Suprapubic skin (tissue), 4 donors: ENCODE data around the gene ULBP2. TPM values are rescaled to one million over a fixed set of nuclear protein-coding genes. Genes with fewer than 3 reads are reported as not detected.
"Not testable (repeated sequence)": the region's sequence is repeated elsewhere in the genome, so short reads cannot be mapped to it uniquely, and the experiment has no call there.

ENCODE experiments used
- DNase-seq, 2 donors: peaks; one replicate each; pipeline ENCODE4 v3.0.0-alpha.2; 2019; ENCODE audit warnings: low spot score in 2 of 2
- H3K27ac ChIP-seq: fragments of 200-600 bp; sonication (generic); one replicate; pipeline ENCODE4 v1.5.1; 2019
- H3K27me3 ChIP-seq: fragments of 200-600 bp; sonication (generic); one replicate; pipeline ENCODE4 v1.5.1; 2019
- H3K36me3 ChIP-seq: fragments of 200-600 bp; sonication (generic); one replicate; pipeline ENCODE4 v1.5.1; 2019
- H3K4me1 ChIP-seq: fragments of 200-600 bp; sonication (generic); one replicate; pipeline ENCODE4 v1.5.1; 2019
- H3K4me3 ChIP-seq: fragments of 200-600 bp; sonication (generic); one replicate; pipeline ENCODE4 v1.5.1; 2019; ENCODE audit warnings: mild to moderate bottlenecking
- H3K9me3 ChIP-seq: fragments of 200-600 bp; sonication (generic); one replicate; pipeline ENCODE4 v1.5.1; 2019
- EP300 ChIP-seq: sonication (generic); formaldehyde crosslinking; IDR thresholded peaks from one replicate; pipeline ENCODE4 v1.6.1; 2017; ENCODE audit warnings: antibody characterized with exemption
- POLR2A ChIP-seq, 2 donors: fragments of 450-650 bp; IDR thresholded peaks; one replicate each; pipeline ENCODE4 v1.6.1; 2017; ENCODE audit warnings: antibody characterized with exemption in 2 of 2, mild to moderate bottlenecking in 2 of 2, moderate library complexity in 2 of 2
- POLR2AphosphoS5 ChIP-seq, 3 donors: sonication (generic); formaldehyde crosslinking; IDR thresholded peaks; one replicate each; pipeline ENCODE4 v1.6.1; 2017; ENCODE audit warnings: antibody characterized with exemption in 3 of 3
- WGBS: methylation state at CpG from one replicate; pipeline ENCODE4 v1.1.5; 2018; 5-methylcytosine and 5-hydroxymethylcytosine counted together
- total RNA-seq, 4 donors: library from RNA; depleted of rRNA; stranded (reverse); fragments of >200 nt; gene quantifications; one replicate each; pipeline ENCODE4 v1.1.0, GENCODE V29; 2016
- TF ChIP-seq, protein P1 (sequence below), 2 donors: fragments of 200-600 bp in 1 of 2; fragments of 450-650 bp in 1 of 2; sonication (generic) in 1 of 2; IDR thresholded peaks; one replicate each; pipeline ENCODE4 v1.5.1; 2016 to 2019; ENCODE audit warnings: antibody characterized with exemption in 2 of 2, mild to moderate bottlenecking in 1 of 2, moderate library complexity in 1 of 2

The ULBP2 gene
- total RNA-seq, 4 donors from 2014 or later: 0.76 to 0.95 TPM; not detected in 2

- DNase-seq: peak; percentile 52 to 71
- peaks cover 29% of the 10 kb centered on the region for H3K4me1 ChIP-seq
- H3K27ac ChIP-seq: no peak overlapping the region
- H3K27me3 ChIP-seq: peaks cover 18% of the 10 kb centered on the region
- TF ChIP-seq EP300 (no peak), POLR2AphosphoS5 (IDR thresholded peaks at IDR 0.05) (no peak), POLR2A (IDR thresholded peaks at IDR 0.05) (no peak)
- TF ChIP-seq, protein P1, sequence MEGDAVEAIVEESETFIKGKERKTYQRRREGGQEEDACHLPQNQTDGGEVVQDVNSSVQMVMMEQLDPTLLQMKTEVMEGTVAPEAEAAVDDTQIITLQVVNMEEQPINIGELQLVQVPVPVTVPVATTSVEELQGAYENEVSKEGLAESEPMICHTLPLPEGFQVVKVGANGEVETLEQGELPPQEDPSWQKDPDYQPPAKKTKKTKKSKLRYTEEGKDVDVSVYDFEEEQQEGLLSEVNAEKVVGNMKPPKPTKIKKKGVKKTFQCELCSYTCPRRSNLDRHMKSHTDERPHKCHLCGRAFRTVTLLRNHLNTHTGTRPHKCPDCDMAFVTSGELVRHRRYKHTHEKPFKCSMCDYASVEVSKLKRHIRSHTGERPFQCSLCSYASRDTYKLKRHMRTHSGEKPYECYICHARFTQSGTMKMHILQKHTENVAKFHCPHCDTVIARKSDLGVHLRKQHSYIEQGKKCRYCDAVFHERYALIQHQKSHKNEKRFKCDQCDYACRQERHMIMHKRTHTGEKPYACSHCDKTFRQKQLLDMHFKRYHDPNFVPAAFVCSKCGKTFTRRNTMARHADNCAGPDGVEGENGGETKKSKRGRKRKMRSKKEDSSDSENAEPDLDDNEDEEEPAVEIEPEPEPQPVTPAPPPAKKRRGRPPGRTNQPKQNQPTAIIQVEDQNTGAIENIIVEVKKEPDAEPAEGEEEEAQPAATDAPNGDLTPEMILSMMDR (IDR thresholded peaks at IDR 0.05): no peak
- WGBS: 70% methylated on average over 4 of the region's 4 CpGs
- H3K36me3 ChIP-seq: no peaks in the 10 kb centered on the region
- H3K4me3 ChIP-seq: peak overlapping the region; percentile 56
- no peaks in the 10 kb centered on the region for H3K9me3 ChIP-seq
These were observed 16.9 kb upstream of the ULBP2 start for GRCh38 chr6:149924933-149925252.

DNA sequence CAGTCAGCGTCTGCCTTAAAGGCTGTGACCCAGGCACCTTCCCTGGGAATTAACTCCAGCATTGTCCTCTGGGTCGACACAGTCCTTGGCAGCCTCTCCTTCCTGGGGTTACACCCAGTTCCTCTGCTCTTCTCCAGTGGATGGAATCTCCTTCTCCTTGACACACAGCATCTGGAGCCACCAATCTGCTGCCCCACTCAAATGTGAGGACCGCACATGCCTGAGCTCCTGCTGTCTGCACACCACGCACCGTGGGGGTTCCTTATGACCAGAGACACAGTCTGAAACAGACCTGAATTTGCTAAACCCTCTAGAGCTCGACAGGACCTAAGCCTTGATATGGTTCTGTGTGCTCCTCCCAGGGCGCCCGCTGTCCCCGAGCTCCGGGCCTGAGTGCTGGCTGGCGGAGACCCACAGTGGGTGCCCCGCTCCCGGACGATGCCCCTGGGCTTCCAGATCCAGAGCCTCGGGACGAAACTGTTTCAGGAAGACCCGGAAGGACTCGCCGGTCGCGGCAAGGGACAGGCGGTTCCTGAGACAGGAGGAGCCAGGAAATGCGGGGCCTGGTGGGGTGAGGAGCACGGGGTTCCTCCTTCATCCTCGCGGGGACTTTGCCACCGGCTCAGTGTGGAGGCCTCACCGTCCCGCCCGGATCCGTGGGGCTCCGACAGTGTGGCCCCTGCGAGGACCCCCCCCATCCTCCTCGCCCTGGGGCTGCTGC, 16.4 kb upstream of the ULBP2 start:
- Histone ChIP-seq H3K27ac (no peak overlapping the region), H3K36me3 (no peaks in the 10 kb centered on the region), H3K4me3 (peak overlapping the region; percentile 56), H3K9me3 (no peaks in the 10 kb centered on the region), H3K4me1 (peaks cover 29% of the 10 kb centered on the region), H3K27me3 (peaks cover 23% of the 10 kb centered on the region)
- peak in 1 of 2 donors; percentile 85 for DNase-seq
- WGBS: 15% methylated on average over 5 of the region's 34 CpGs
- TF ChIP-seq EP300 (no peak), POLR2A (IDR thresholded peaks at IDR 0.05) (no peak), POLR2AphosphoS5 (IDR thresholded peaks at IDR 0.05) (no peak)
- TF ChIP-seq, protein P1 (IDR thresholded peaks at IDR 0.05): no peak

GRCh38 chr6:149925974-149926777, 15.6 kb upstream of the ULBP2 start:
- no peak overlapping the region for H3K27ac ChIP-seq
- peaks cover 31% of the 10 kb centered on the region for H3K27me3 ChIP-seq
- H3K4me3 ChIP-seq: peak overlapping the region; percentile 56
- no peaks in the 10 kb centered on the region for H3K36me3 ChIP-seq
- TF ChIP-seq, protein P1 (IDR thresholded peaks at IDR 0.05): peak; percentile 85 to 96
- TF ChIP-seq EP300: no peak
- no peaks in the 10 kb centered on the region for H3K9me3 ChIP-seq
- H3K4me1 ChIP-seq: peaks cover 29% of the 10 kb centered on the region
- 4% methylated on average over 24 of the region's 31 CpGs for WGBS
- peak; percentile 94 to 95 for DNase-seq

- 85% methylated on average over 4 of the region's 4 CpGs for WGBS
- peaks cover 39% of the 10 kb centered on the region for H3K27me3 ChIP-seq
- H3K36me3 ChIP-seq, H3K9me3 ChIP-seq, H3K4me3 ChIP-seq, H3K27ac ChIP-seq, DNase-seq: not testable (repeated sequence)
- H3K4me1 ChIP-seq: peaks cover 29% of the 10 kb centered on the region
These were observed 14.8 kb upstream of the ULBP2 start for GRCh38 chr6:149927025-149927424.

- Histone ChIP-seq H3K27me3 (peaks cover 61% of the 10 kb centered on the region), H3K36me3 (no peaks in the 10 kb centered on the region), H3K27ac (no peak overlapping the region), H3K4me1 (peaks cover 18% of the 10 kb centered on the region), H3K9me3 (no peaks in the 10 kb centered on the region), H3K4me3 (no peak overlapping the region)
- DNase-seq: peak in 1 of 2 donors; percentile 49
- WGBS: 20% methylated on average over 3 of the region's 3 CpGs
- TF ChIP-seq, protein P1 (IDR thresholded peaks at IDR 0.05): peak in 1 of 2 donors; percentile 18
- no peak for TF ChIP-seq POLR2A (IDR thresholded peaks at IDR 0.05)
These were observed 12.4 kb upstream of the ULBP2 start for GRCh38 chr6:149929422-149929821.
